Large intestine (tissue), 3 donors: ENCODE data around the gene TMEM255A. TPM values are rescaled to one million over a fixed set of nuclear protein-coding genes. Genes with fewer than 3 reads are reported as not detected.

Experiments
- DNase-seq, 2 donors: peaks; one replicate each; pipeline versions ENCODE4 v3.0.0 to v3.0.0-alpha.2; 2013
- H3K27ac ChIP-seq: one replicate; pipeline ENCODE4 v1.5.1; 2013; ENCODE audit warnings: low read length
- H3K27me3 ChIP-seq: 2 replicates; pipeline ENCODE4 v1.6.1; 2013; ENCODE audit warnings: low read length; ENCODE audit not compliant: control insufficient read depth, insufficient read depth
- H3K36me3 ChIP-seq: 2 replicates; pipeline ENCODE4 v1.6.1; 2013; ENCODE audit warnings: low read length; ENCODE audit not compliant: control insufficient read depth, insufficient read depth
- H3K4me1 ChIP-seq: one replicate; pipeline ENCODE4 v1.6.1; 2013; ENCODE audit warnings: low read length; ENCODE audit not compliant: control insufficient read depth, insufficient read depth
- H3K4me3 ChIP-seq: one replicate; pipeline ENCODE4 v1.5.1; 2013; ENCODE audit warnings: low read length
- H3K9me3 ChIP-seq: one replicate; pipeline ENCODE4 v1.6.1; 2013; ENCODE audit warnings: mild to moderate bottlenecking, low read depth, low read length, moderate library complexity; ENCODE audit not compliant: control insufficient read depth
- WGBS: methylation state at CpG from one replicate; pipeline ENCODE4 v1.1.5; 2013; ENCODE audit warnings: low lambda C conversion rate; ENCODE audit not compliant: insufficient coverage; 5-methylcytosine and 5-hydroxymethylcytosine counted together
- polyA plus RNA-seq: library from polyadenylated mRNA; unstranded; fragments of 120-200 nt; gene quantifications from one replicate; pipeline ENCODE4 v1.2.1, GENCODE V29; 2013

Gene TMEM255A
- polyA plus RNA-seq, 1 donor, result 1.6 TPM

GRCh38 chrX:120294651-120295050, 16.6 kb downstream of the TMEM255A start:
- Histone ChIP-seq H3K27ac (no peak overlapping the region), H3K36me3 (no peaks in the 10 kb centered on the region), H3K4me1 (no peaks in the 10 kb centered on the region), H3K27me3 (no peaks in the 10 kb centered on the region), H3K9me3 (no peaks in the 10 kb centered on the region), H3K4me3 (no peak overlapping the region)
- no peak for DNase-seq

DNA sequence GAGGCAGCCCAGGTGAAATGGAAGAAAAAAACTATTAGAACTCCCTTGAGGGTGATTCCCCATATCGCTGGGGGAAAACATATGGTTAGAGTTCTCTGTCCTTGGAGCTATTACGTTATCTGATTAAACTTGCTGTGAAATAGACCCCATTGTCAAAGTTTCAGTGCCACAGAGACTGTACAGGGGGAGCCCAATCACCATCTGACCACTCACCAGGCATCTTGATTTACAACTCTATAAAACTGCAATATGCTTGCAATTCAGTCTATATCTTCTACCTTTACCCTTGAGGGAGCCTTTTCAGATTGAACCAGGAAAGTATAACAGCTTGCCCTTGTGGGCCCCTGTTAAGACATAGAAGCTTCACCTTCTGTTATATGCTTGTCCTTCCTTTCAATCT, 18.2 kb downstream of the TMEM255A start:
- Histone ChIP-seq H3K27ac (no peak overlapping the region), H3K9me3 (no peaks in the 10 kb centered on the region), H3K4me1 (no peaks in the 10 kb centered on the region), H3K4me3 (no peak overlapping the region), H3K27me3 (no peaks in the 10 kb centered on the region), H3K36me3 (no peaks in the 10 kb centered on the region)
- DNase-seq, result no peak
- WGBS, result no CpG with 5 or more reads among the region's 2 CpGs

DNA sequence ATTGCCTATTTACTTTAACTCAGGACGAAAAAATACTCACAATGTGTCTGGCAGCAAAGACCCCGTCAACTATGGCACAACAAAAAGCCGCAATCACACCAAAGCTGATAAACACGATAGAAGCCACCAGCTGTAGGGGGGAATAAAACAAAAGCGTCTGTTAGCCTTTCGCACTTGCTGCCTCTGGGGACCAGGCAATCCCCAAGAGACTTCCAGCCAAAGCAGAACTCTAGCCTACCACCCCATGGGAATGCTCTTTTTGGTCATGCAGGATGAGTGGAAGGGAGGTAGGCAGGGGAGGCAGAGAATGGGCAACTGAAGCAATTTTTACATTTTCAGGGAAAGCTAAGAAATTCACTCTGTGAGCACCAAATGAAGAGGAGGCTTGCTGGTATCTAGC, 20.1 kb downstream of the TMEM255A start:
- Histone ChIP-seq H3K27ac (no peak overlapping the region), H3K27me3 (no peaks in the 10 kb centered on the region), H3K4me3 (no peak overlapping the region), H3K36me3 (no peaks in the 10 kb centered on the region), H3K4me1 (no peaks in the 10 kb centered on the region), H3K9me3 (no peaks in the 10 kb centered on the region)
- WGBS, result no CpG with 5 or more reads among the region's 6 CpGs
- DNase-seq, result no peak

GRCh38 chrX:120290107-120290506, 21.2 kb downstream of the TMEM255A start:
- H3K4me3 ChIP-seq, result no peak overlapping the region
- no peaks in the 10 kb centered on the region for H3K36me3 ChIP-seq

DNA sequence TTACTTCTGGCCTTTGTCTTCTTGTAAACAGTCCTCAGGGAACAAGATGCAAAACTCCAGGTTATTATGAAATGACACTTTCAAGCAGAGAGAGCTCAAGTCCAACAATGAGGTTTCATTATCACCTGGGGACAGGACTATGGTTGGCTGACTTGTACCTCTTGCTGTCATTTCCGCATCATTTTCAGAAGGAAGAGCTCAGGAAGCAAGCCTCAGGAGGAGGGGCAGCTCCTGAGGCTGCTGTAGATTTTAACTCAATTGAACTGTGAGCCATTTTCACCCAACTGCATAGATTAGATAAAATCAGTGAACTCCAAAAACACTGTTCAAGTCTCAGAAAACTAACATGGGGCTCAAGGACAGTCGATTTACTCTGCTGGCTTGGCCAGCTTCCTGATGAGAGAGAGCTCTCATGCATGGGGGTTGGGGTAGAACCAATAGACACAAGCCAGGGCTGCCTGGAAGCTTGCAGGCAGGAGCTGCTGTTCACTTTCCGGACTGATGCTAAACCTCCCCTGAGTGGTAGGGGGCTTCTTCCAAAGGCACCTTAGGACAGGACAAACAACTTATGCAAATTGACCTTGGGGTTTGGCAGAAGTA, 23.6 kb downstream of the TMEM255A start:
- no peaks in the 10 kb centered on the region for H3K36me3 ChIP-seq
- no CpG with 5 or more reads among the region's 3 CpGs for WGBS
- no peak for DNase-seq
- no peak overlapping the region for H3K4me3 ChIP-seq
- H3K9me3 ChIP-seq, result no peaks in the 10 kb centered on the region
- no peaks in the 10 kb centered on the region for H3K27me3 ChIP-seq
- H3K27ac ChIP-seq, result no peak overlapping the region
- H3K4me1 ChIP-seq, result no peaks in the 10 kb centered on the region

More at GRCh38 chrX:120290107-120290506, 21.2 kb downstream of the TMEM255A start:
- Histone ChIP-seq H3K9me3 (no peaks in the 10 kb centered on the region), H3K27ac (no peak overlapping the region), H3K4me1 (no peaks in the 10 kb centered on the region), H3K27me3 (no peaks in the 10 kb centered on the region)
- DNase-seq, result no peak

GRCh38 chrX:120286733-120287512, 24.3 kb downstream of the TMEM255A start:
- Histone ChIP-seq H3K27ac (no peak overlapping the region), H3K4me3 (no peak overlapping the region), H3K36me3 (no peaks in the 10 kb centered on the region), H3K27me3 (no peaks in the 10 kb centered on the region), H3K9me3 (no peaks in the 10 kb centered on the region), H3K4me1 (no peaks in the 10 kb centered on the region)
- no peak for DNase-seq
- no CpG with 5 or more reads among the region's 4 CpGs for WGBS

DNA sequence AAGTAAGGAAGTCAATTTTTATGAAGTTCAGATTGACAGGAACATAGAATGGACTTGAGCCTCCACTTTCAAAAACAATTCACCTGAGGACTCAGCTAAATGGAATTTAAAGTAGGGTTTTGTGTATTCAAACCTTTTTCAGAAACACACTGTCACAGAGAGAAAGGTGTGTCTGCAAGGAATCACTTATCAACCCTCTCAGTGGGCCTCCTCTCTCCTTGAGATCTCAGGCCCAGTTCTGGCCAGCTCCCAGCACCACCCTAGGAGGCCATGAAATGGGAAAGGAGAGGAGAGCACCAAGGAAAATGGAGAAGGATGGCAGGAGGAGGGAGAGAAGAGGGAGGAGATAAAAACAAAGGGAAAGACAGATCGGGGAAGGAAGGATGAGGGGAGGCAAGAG, 28.6 kb downstream of the TMEM255A start:
- H3K27ac ChIP-seq, result no peak overlapping the region

GRCh38 chrX:120281761-120282160, 29.5 kb downstream of the TMEM255A start:
- no peak overlapping the region for H3K27ac ChIP-seq
- H3K36me3 ChIP-seq, result no peaks in the 10 kb centered on the region
- no peak overlapping the region for H3K4me3 ChIP-seq
- H3K27me3 ChIP-seq, result no peaks in the 10 kb centered on the region
- H3K4me1 ChIP-seq, result no peaks in the 10 kb centered on the region
- no peaks in the 10 kb centered on the region for H3K9me3 ChIP-seq
- DNase-seq, result no peak
- WGBS, result no CpG with 5 or more reads among the region's 4 CpGs

More for the DNA sequence above, 28.6 kb downstream of the TMEM255A start:
- no CpG with 5 or more reads among the region's 1 CpG for WGBS
- no peak for DNase-seq
- no peaks in the 10 kb centered on the region for H3K27me3 ChIP-seq
- H3K4me3 ChIP-seq, result no peak overlapping the region
- H3K4me1 ChIP-seq, result no peaks in the 10 kb centered on the region
- H3K36me3 ChIP-seq, result no peaks in the 10 kb centered on the region
- no peaks in the 10 kb centered on the region for H3K9me3 ChIP-seq

GRCh38 chrX:120281021-120281624, 30.1 kb downstream of the TMEM255A start:
- H3K36me3 ChIP-seq, result no peaks in the 10 kb centered on the region
- no peaks in the 10 kb centered on the region for H3K9me3 ChIP-seq
- H3K4me3 ChIP-seq, result no peak overlapping the region
- no CpG with 5 or more reads among the region's 10 CpGs for WGBS
- no peak overlapping the region for H3K27ac ChIP-seq
- H3K27me3 ChIP-seq, result no peaks in the 10 kb centered on the region
- no peak for DNase-seq
- H3K4me1 ChIP-seq, result no peaks in the 10 kb centered on the region

GRCh38 chrX:120274958-120275357, 36.3 kb downstream of the TMEM255A start:
- H3K27me3 ChIP-seq, result no peaks in the 10 kb centered on the region
- WGBS, result no CpG with 5 or more reads among the region's 2 CpGs
- H3K36me3 ChIP-seq, result no peaks in the 10 kb centered on the region
- no peak for DNase-seq
- H3K9me3 ChIP-seq, result no peaks in the 10 kb centered on the region
- no peak overlapping the region for H3K4me3 ChIP-seq
- no peak overlapping the region for H3K27ac ChIP-seq
- H3K4me1 ChIP-seq, result no peaks in the 10 kb centered on the region
